HepG2 (cell line): Measurements from ENCODE around the gene PRDX2. TPM values are rescaled to one million over a fixed set of nuclear protein-coding genes. Genes with fewer than 3 reads are reported as not detected.

Experiments
- GTF3A ChIP-seq: sonication (generic); formaldehyde crosslinking; conservative IDR thresholded peaks from 2 replicates; pipeline ENCODE4 v1.4.0; 2020; ENCODE audit warnings: mild to moderate bottlenecking, missing genetic modification reagents
- HNF4G ChIP-seq, 2 experiments: sonication (generic) in 1 of 2; formaldehyde crosslinking in 1 of 2; IDR thresholded peaks; 2 replicates each; pipeline versions ENCODE4 v1.4.0 to v1.6.1; 2011 to 2020; ENCODE audit warnings: borderline replicate concordance in 2 of 2, low read depth in 2 of 2, mild to moderate bottlenecking in 2 of 2, low read length in 1 of 2, missing genetic modification reagents in 1 of 2, moderate library complexity in 1 of 2
- HOXA7 ChIP-seq: sonication (generic); formaldehyde crosslinking; IDR thresholded peaks from 2 replicates; pipeline ENCODE4 v1.8.1; 2022; ENCODE audit warnings: mild to moderate bottlenecking, missing genetic modification reagents, moderate library complexity
- ZBTB1 ChIP-seq: sonication (generic); formaldehyde crosslinking; IDR thresholded peaks from 2 replicates; pipeline ENCODE4 v1.4.0; 2020; ENCODE audit warnings: missing genetic modification reagents, borderline replicate concordance
- ZNF224 ChIP-seq: sonication (generic); formaldehyde crosslinking; IDR thresholded peaks from 2 replicates; pipeline ENCODE4 v1.5.0; 2020; ENCODE audit warnings: mild to moderate bottlenecking, missing genetic modification reagents
- polyA plus RNA-seq, 8 experiments: library from polyadenylated mRNA; depleted of rRNA in 3 of 8; stranded (reverse) in 7 of 8; unstranded in 1 of 8; fragments of >200 nt; fragmentation: Illumina TruSeq in 4 of 8; extraction: Trizol in 4 of 8; gene quantifications; 2 replicates each; pipeline versions ENCODE4 v1.2.1 to v1.2.3, GENCODE V29; 2011 to 2016; ENCODE audit warnings: low read depth in 4 of 8, missing spikeins in 1 of 8, mixed read lengths in 1 of 8; ENCODE audit not compliant: insufficient read depth in 1 of 8
- total RNA-seq, 5 experiments: library from RNA; depleted of rRNA; stranded (reverse); fragments of >200 nt; fragmentation: Illumina TruSeq; extraction: Trizol; gene quantifications; 2 replicates each; pipeline ENCODE4 v1.2.3, GENCODE V29; 2016; ENCODE audit warnings: low read depth in 1 of 5
- TF ChIP-seq, protein P1 (sequence below): sonication (generic); formaldehyde crosslinking; IDR thresholded peaks from 2 replicates; pipeline ENCODE4 v1.4.0; 2020; ENCODE audit warnings: missing genetic modification reagents, borderline replicate concordance
- TF ChIP-seq, protein P2 (sequence below): sonication (generic); formaldehyde crosslinking; IDR thresholded peaks from 2 replicates; pipeline ENCODE4 v1.4.0; 2020; ENCODE audit warnings: mild to moderate bottlenecking, missing genetic modification reagents
- TF ChIP-seq, protein P3 (sequence below): sonication (generic); formaldehyde crosslinking; IDR thresholded peaks from 2 replicates; pipeline ENCODE4 v1.9.0; 2021; ENCODE audit warnings: missing genetic modification reagents, borderline replicate concordance
- TF ChIP-seq, protein P4 (sequence below): sonication (generic); formaldehyde crosslinking; IDR thresholded peaks from 2 replicates; pipeline ENCODE4 v1.5.0; 2020; ENCODE audit warnings: mild to moderate bottlenecking, missing genetic modification reagents, borderline replicate concordance
- TF ChIP-seq, protein P5 (sequence below): sonication (generic); formaldehyde crosslinking; IDR thresholded peaks from 2 replicates; pipeline ENCODE4 v1.4.0; 2020; ENCODE audit warnings: mild to moderate bottlenecking, missing genetic modification reagents

Gene PRDX2
- total and polyA plus RNA-seq, 2 of the 13 experiments (the other 11 are each of a cell fraction or from before 2014, with no cell fraction given): 218 to 381 TPM

DNA sequence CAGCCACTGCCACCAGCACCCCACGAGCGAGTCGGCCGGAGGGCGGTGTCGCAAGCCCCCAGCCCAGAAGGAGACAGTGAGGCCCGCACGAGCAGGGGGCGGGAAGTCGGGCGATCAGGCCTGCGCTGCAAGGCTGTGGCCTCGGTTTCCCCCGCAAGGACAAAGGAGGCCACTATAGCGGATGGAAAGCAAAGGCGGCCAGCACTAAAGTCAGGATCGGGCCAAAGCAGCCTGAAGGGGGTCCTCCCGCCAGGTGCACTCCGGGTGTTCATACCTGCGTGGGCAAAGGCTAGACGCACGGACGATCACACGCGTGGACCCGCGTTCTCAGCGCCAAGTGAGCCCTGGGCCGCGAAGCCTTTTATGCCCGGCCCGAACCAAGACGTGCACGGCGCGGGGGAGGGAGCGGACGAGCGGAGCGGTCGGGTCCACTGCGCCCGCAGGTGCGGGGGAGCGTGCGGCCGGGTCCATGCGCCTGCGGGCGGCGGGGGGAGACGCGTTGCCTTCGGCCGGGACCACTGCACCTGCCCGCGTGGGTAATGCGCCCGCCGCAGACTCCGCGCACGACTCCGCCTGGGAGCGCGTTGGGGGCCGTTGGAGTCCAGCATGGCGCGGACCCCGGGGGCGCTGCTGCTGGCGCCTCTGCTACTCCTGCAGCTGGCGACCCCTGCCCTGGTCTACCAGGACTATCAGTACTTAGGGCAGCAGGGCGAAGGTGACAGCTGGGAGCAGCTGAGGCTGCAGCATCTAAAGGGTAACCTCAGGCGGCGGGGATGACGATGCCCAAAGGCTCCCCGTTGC lies at the start of gene PRDX2, which contains the start of gene THSD8 (continued):
- TF ChIP-seq, protein P1, sequence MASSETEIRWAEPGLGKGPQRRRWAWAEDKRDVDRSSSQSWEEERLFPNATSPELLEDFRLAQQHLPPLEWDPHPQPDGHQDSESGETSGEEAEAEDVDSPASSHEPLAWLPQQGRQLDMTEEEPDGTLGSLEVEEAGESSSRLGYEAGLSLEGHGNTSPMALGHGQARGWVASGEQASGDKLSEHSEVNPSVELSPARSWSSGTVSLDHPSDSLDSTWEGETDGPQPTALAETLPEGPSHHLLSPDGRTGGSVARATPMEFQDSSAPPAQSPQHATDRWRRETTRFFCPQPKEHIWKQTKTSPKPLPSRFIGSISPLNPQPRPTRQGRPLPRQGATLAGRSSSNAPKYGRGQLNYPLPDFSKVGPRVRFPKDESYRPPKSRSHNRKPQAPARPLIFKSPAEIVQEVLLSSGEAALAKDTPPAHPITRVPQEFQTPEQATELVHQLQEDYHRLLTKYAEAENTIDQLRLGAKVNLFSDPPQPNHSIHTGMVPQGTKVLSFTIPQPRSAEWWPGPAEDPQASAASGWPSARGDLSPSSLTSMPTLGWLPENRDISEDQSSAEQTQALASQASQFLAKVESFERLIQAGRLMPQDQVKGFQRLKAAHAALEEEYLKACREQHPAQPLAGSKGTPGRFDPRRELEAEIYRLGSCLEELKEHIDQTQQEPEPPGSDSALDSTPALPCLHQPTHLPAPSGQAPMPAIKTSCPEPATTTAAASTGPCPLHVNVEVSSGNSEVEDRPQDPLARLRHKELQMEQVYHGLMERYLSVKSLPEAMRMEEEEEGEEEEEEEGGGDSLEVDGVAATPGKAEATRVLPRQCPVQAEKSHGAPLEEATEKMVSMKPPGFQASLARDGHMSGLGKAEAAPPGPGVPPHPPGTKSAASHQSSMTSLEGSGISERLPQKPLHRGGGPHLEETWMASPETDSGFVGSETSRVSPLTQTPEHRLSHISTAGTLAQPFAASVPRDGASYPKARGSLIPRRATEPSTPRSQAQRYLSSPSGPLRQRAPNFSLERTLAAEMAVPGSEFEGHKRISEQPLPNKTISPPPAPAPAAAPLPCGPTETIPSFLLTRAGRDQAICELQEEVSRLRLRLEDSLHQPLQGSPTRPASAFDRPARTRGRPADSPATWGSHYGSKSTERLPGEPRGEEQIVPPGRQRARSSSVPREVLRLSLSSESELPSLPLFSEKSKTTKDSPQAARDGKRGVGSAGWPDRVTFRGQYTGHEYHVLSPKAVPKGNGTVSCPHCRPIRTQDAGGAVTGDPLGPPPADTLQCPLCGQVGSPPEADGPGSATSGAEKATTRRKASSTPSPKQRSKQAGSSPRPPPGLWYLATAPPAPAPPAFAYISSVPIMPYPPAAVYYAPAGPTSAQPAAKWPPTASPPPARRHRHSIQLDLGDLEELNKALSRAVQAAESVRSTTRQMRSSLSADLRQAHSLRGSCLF (CRISPR knock-in tag): no peak
- TF ChIP-seq, protein P2, sequence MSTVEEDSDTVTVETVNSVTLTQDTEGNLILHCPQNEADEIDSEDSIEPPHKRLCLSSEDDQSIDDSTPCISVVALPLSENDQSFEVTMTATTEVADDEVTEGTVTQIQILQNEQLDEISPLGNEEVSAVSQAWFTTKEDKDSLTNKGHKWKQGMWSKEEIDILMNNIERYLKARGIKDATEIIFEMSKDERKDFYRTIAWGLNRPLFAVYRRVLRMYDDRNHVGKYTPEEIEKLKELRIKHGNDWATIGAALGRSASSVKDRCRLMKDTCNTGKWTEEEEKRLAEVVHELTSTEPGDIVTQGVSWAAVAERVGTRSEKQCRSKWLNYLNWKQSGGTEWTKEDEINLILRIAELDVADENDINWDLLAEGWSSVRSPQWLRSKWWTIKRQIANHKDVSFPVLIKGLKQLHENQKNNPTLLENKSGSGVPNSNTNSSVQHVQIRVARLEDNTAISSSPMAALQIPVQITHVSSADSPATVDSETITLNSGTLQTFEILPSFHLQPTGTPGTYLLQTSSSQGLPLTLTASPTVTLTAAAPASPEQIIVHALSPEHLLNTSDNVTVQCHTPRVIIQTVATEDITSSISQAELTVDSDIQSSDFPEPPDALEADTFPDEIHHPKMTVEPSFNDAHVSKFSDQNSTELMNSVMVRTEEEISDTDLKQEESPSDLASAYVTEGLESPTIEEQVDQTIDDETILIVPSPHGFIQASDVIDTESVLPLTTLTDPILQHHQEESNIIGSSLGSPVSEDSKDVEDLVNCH (CRISPR knock-in tag): no peak; the same call in 1 of the 2 replicates
- peak; percentile 29; the same call in 1 of the 2 replicates for TF ChIP-seq GTF3A (CRISPR knock-in tag)
- TF ChIP-seq HNF4G (IDR thresholded peaks at IDR 0.05; ENCODE audit: borderline replicate concordance, low read depth, low read length): 0 out of 2 replicates have a peak, but pooled peaks have one; percentile 39
- TF ChIP-seq HNF4G (CRISPR knock-in tag; IDR thresholded peaks at IDR 0.05; ENCODE audit: borderline replicate concordance, low read depth): 0 out of 2 replicates have a peak, but pooled peaks have one; percentile 31
- TF ChIP-seq ZNF224 (CRISPR knock-in tag): peak; percentile 70; the same call in 1 of the 2 replicates
- TF ChIP-seq, protein P3, sequence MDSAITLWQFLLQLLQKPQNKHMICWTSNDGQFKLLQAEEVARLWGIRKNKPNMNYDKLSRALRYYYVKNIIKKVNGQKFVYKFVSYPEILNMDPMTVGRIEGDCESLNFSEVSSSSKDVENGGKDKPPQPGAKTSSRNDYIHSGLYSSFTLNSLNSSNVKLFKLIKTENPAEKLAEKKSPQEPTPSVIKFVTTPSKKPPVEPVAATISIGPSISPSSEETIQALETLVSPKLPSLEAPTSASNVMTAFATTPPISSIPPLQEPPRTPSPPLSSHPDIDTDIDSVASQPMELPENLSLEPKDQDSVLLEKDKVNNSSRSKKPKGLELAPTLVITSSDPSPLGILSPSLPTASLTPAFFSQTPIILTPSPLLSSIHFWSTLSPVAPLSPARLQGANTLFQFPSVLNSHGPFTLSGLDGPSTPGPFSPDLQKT: peak; percentile 83; the same call in 1 of the 2 replicates
- TF ChIP-seq HOXA7: no peak
- TF ChIP-seq, protein P4, sequence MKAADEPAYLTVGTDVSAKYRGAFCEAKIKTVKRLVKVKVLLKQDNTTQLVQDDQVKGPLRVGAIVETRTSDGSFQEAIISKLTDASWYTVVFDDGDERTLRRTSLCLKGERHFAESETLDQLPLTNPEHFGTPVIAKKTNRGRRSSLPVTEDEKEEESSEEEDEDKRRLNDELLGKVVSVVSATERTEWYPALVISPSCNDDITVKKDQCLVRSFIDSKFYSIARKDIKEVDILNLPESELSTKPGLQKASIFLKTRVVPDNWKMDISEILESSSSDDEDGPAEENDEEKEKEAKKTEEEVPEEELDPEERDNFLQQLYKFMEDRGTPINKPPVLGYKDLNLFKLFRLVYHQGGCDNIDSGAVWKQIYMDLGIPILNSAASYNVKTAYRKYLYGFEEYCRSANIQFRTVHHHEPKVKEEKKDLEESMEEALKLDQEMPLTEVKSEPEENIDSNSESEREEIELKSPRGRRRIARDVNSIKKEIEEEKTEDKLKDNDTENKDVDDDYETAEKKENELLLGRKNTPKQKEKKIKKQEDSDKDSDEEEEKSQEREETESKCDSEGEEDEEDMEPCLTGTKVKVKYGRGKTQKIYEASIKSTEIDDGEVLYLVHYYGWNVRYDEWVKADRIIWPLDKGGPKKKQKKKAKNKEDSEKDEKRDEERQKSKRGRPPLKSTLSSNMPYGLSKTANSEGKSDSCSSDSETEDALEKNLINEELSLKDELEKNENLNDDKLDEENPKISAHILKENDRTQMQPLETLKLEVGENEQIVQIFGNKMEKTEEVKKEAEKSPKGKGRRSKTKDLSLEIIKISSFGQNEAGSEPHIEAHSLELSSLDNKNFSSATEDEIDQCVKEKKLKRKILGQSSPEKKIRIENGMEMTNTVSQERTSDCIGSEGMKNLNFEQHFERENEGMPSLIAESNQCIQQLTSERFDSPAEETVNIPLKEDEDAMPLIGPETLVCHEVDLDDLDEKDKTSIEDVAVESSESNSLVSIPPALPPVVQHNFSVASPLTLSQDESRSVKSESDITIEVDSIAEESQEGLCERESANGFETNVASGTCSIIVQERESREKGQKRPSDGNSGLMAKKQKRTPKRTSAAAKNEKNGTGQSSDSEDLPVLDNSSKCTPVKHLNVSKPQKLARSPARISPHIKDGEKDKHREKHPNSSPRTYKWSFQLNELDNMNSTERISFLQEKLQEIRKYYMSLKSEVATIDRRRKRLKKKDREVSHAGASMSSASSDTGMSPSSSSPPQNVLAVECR (CRISPR knock-in tag): peak; percentile 94
- TF ChIP-seq ZBTB1 (CRISPR knock-in tag): no peak
- TF ChIP-seq, protein P5, sequence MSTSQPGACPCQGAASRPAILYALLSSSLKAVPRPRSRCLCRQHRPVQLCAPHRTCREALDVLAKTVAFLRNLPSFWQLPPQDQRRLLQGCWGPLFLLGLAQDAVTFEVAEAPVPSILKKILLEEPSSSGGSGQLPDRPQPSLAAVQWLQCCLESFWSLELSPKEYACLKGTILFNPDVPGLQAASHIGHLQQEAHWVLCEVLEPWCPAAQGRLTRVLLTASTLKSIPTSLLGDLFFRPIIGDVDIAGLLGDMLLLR (CRISPR knock-in tag): no peak; the same call in 1 of the 2 replicates
